K562 (cell line): Measurements from ENCODE around the gene COL24A1. TPM values are rescaled to one million over a fixed set of nuclear protein-coding genes. Genes with fewer than 3 reads are reported as not detected.
A peak's percentile ranks its signal among the peaks of the same experiment; 100 is the strongest.

Experiments
- ATAC-seq: fragments of 200-7000 bp; cut with Tn5 transposase; 3 replicates; pipeline ENCODE4 v1.9.1; 2020; ENCODE audit warnings: moderate library complexity
- BruUV-seq: library from RNA; stranded (reverse); fragments of 400-500 nt; replicated peaks from 2 replicates; lab custom pipeline; 2021; lab: Mats Ljungman, UMichigan
- CTCF ChIA-PET: fragments of 300-600 bp; formaldehyde crosslinking; extraction: SDS; loops from one replicate; lab custom pipeline; 2021; ENCODE audit warnings: low intra/inter-chr PET ratio; lab: Yijun Ruan, JAX
- POLR2A ChIA-PET: fragments of 300-600, 350-650 bp; sonication (Branson Sonifier 250); formaldehyde crosslinking; extraction: SDS; loops from one replicate; lab custom pipeline; 2021; ENCODE audit warnings: antibody characterized with exemption, inconsistent platforms; lab: Yijun Ruan, JAX
- DNase-seq, 4 experiments: peaks; one replicate each; pipeline versions ENCODE4 v3.0.0 to v3.0.0-alpha.2; 2011 to 2018; ENCODE audit warnings: low spot score in 3 of 4, mixed read lengths in 3 of 4; ENCODE audit errors: extremely low read depth in 1 of 4
- FAIRE-seq: peaks from 2 replicates; lab custom pipeline; 2011; peaks lifted over from hg19 to GRCh38; lab: Jason Lieb, UNC
- H2AFZ ChIP-seq: 2 replicates; pipeline ENCODE4 v1.6.0; 2011; ENCODE audit warnings: low read depth, low read length, control low read depth, inconsistent platforms
- H3K27ac ChIP-seq: fragments of 200-600 bp; 3 replicates; pipeline ENCODE4 v1.8.0; 2011; ENCODE audit warnings: low read depth, mild to moderate bottlenecking, control low read depth, inconsistent platforms, low read length, moderate library complexity, mixed read lengths; ENCODE audit errors: extremely low read depth
- H3K27me3 ChIP-seq, 2 experiments: fragments of 300-600 bp in 1 of 2; 2 replicates in 1 of 2; 3 replicates in 1 of 2; pipeline versions ENCODE4 v1.6.0 to v1.8.0; 2011; ENCODE audit warnings: inconsistent platforms in 2 of 2, low read length in 2 of 2, mild to moderate bottlenecking in 1 of 2, mixed read lengths in 1 of 2, moderate library complexity in 1 of 2; ENCODE audit not compliant: control insufficient read depth in 2 of 2, insufficient read depth in 2 of 2
- H3K36me3 ChIP-seq: fragments of 300-600 bp; 3 replicates; pipeline ENCODE4 v1.8.0; 2011; ENCODE audit warnings: mild to moderate bottlenecking, low read length, inconsistent platforms; ENCODE audit not compliant: control insufficient read depth, insufficient read depth
- H3K4me1 ChIP-seq, 2 experiments: fragments of 200-600 bp in 1 of 2; replicated peaks in 1 of 2; 2 replicates in 1 of 2; 3 replicates in 1 of 2; pipeline versions ENCODE4 v1.5.1 to v1.8.0; 2011; ENCODE audit warnings: inconsistent platforms in 2 of 2, low read length in 2 of 2, mild to moderate bottlenecking in 1 of 2, mixed read lengths in 1 of 2, moderate library complexity in 1 of 2; ENCODE audit not compliant: control insufficient read depth in 2 of 2, insufficient read depth in 2 of 2
- H3K4me2 ChIP-seq: 2 replicates; pipeline ENCODE4 v1.6.1; 2011; ENCODE audit warnings: low read length, control low read depth, inconsistent platforms, mixed read lengths; ENCODE audit not compliant: insufficient read depth
- H3K4me3 ChIP-seq: fragments of 200-600 bp; sonication (generic), shearing (Covaris generic); 2 replicates; pipeline ENCODE4 v1.5.1; 2016; ENCODE audit warnings: control low read depth, inconsistent platforms
- H3K79me2 ChIP-seq: fragments of 200-600 bp; 3 replicates; pipeline ENCODE4 v1.8.0; 2011; ENCODE audit warnings: low read length, inconsistent platforms; ENCODE audit not compliant: control insufficient read depth, insufficient read depth
- H3K9ac ChIP-seq, 2 experiments: 2 replicates each; pipeline versions ENCODE4 v1.6.0 to v1.6.1; 2011; ENCODE audit warnings: low read depth in 2 of 2, low read length in 2 of 2, control low read depth in 1 of 2, inconsistent platforms in 1 of 2, mild to moderate bottlenecking in 1 of 2, mixed read lengths in 1 of 2; ENCODE audit not compliant: insufficient read depth in 1 of 2
- H3K9me1 ChIP-seq: one replicate; pipeline ENCODE4 v1.6.0; 2011; ENCODE audit warnings: inconsistent platforms, mild to moderate bottlenecking, low read length, moderate library complexity; ENCODE audit not compliant: control insufficient read depth, insufficient read depth
- H3K9me3 ChIP-seq: replicated peaks from 2 replicates; pipeline ENCODE4 v1.5.1; 2011; ENCODE audit warnings: low read depth, low read length, inconsistent platforms; ENCODE audit not compliant: control insufficient read depth, insufficient read depth
- H4K20me1 ChIP-seq: replicated peaks from 2 replicates; pipeline ENCODE4 v1.6.1; 2011; ENCODE audit warnings: low read length, inconsistent platforms, mixed read lengths; ENCODE audit not compliant: control insufficient read depth, insufficient read depth
- ADNP ChIP-seq: fragments of 200-800 bp; sonication (Bioruptor generic); IDR thresholded peaks from 2 replicates; pipeline ENCODE4 v1.6.1; 2016; ENCODE audit warnings: missing genetic modification characterization, missing compliant biosample characterization
- BRD4 ChIP-seq: fragments of 200-600 bp; sonication (generic); IDR thresholded peaks from 2 replicates; pipeline ENCODE4 v1.6.1; 2017; ENCODE audit warnings: inconsistent platforms
- BRF1 ChIP-seq: IDR thresholded peaks from 3 replicates; pipeline ENCODE4 v1.6.1; 2011; ENCODE audit warnings: borderline replicate concordance, mild to moderate bottlenecking; ENCODE audit not compliant: insufficient read length; ENCODE audit errors: extremely low read depth
- E2F6 ChIP-seq, 2 experiments: IDR thresholded peaks; 2 replicates each; pipeline ENCODE4 v1.6.1; 2011; ENCODE audit warnings: borderline replicate concordance in 1 of 2, control low read depth in 1 of 2, low read depth in 1 of 2, low read length in 1 of 2, mild to moderate bottlenecking in 1 of 2, mixed read lengths in 1 of 2, moderate library complexity in 1 of 2; ENCODE audit not compliant: insufficient read depth in 1 of 2, insufficient read length in 1 of 2, poor library complexity in 1 of 2, severe bottlenecking in 1 of 2; ENCODE audit errors: extremely low read depth in 1 of 2
- HMBOX1 ChIP-seq: sonication (generic); IDR thresholded peaks from 2 replicates; pipeline ENCODE4 v1.6.1; 2016
- HNRNPUL1 ChIP-seq: fragments of 200-400 bp; formaldehyde crosslinking; IDR thresholded peaks from 2 replicates; pipeline ENCODE4 v1.6.1; 2017; ENCODE audit warnings: low read length
- KDM2B ChIP-seq: fragments of 250-450 bp; sonication (Bioruptor Pico); IDR thresholded peaks from 2 replicates; pipeline ENCODE4 v1.8.0; 2021; ENCODE audit warnings: mild to moderate bottlenecking, moderate library complexity
- MAFK ChIP-seq: IDR thresholded peaks from 2 replicates; pipeline ENCODE4 v1.6.1; 2011; ENCODE audit warnings: low read length, improper control_type of control experiment
- RNF219 ChIP-seq: fragments of 250-450 bp; sonication (Bioruptor Pico); IDR thresholded peaks from 2 replicates; pipeline ENCODE4 v1.5.0; 2022; ENCODE audit warnings: mild to moderate bottlenecking
- SIN3B ChIP-seq: fragments of 450-650 bp; IDR thresholded peaks from 2 replicates; pipeline ENCODE4 v1.6.1; 2017; ENCODE audit warnings: low read depth, mild to moderate bottlenecking, moderate library complexity
- TCF7 ChIP-seq: sonication (generic); IDR thresholded peaks from 2 replicates; pipeline ENCODE4 v1.6.1; 2016; ENCODE audit warnings: antibody characterized with exemption, borderline replicate concordance
- ZNF408 ChIP-seq: fragments of 250-450 bp; sonication (Bioruptor Pico); IDR thresholded peaks from 2 replicates; pipeline ENCODE4 v1.4.0; 2020; ENCODE audit warnings: low read depth, mild to moderate bottlenecking, moderate library complexity
- WGBS: fragments of 100-300 bp; shearing (Covaris generic); methylation state at CpG from one replicate; pipeline ENCODE4 v1.1.6; 2016; ENCODE audit warnings: low coverage, mixed read lengths; ENCODE audit not compliant: insufficient coverage; ENCODE audit errors: missing lambda C conversion rate; 5-methylcytosine and 5-hydroxymethylcytosine counted together
- in situ Hi-C: fragments of 300-500 bp; cut with MboI; formaldehyde crosslinking; loops from 4 replicates; pipeline ENCODE4 v1.15.0; 2018; ENCODE audit warnings: inconsistent platforms, mixed read lengths
- intact Hi-C: fragments of 100-400 bp; cut with micrococcal nuclease; formaldehyde crosslinking; loops from 2 replicates; pipeline ENCODE4 v1.14.2; 2022
- polyA plus RNA-seq, 8 experiments: library from polyadenylated mRNA; depleted of rRNA in 4 of 8; stranded (reverse) in 5 of 8; unstranded in 3 of 8; fragments of >200 nt; fragmentation: Nextera tagmentation in 2 of 8; fragmentation: Illumina TruSeq in 1 of 8; extraction: Ambion mirVana in 2 of 8; extraction: Trizol in 1 of 8; gene quantifications; 2 replicates each; pipeline versions ENCODE4 v1.2.1 to v1.2.3, GENCODE V29; 2011 to 2014; ENCODE audit warnings: inconsistent platforms in 1 of 8, missing spikeins in 1 of 8
- total RNA-seq, 7 experiments: library from RNA; depleted of rRNA in 6 of 7; stranded (reverse); fragments of >200 nt in 6 of 7; fragmentation: Illumina TruSeq in 2 of 7; extraction: Trizol in 2 of 7; gene quantifications; 2 replicates each; pipeline versions ENCODE4 v1.2.1 to v1.2.3, GENCODE V29; 2011 to 2021; ENCODE audit warnings: low replicate concordance in 1 of 7

The COL24A1 gene
- total and polyA plus RNA-seq, 9 of the 15 experiments (the other 6 are each of a cell fraction or from before 2014, with no cell fraction given), result 0.01 to 0.06 (median 0.03) TPM; not detected in 2

- TF ChIP-seq ADNP (tag) (no peak), BRF1 (no peak), MAFK (no peak), BRD4 (no peak), HNRNPUL1 (no peak), ZNF408 (no peak)
- TF ChIP-seq, all 486 proteins: peak for 0
Observed at GRCh38 chr1:86155807-86156565, 586 bp downstream of the COL24A1 start (continued).

- TF ChIP-seq TCF7 (no peak), HMBOX1 (no peak), KDM2B (CRISPR knock-in tag) (no peak), SIN3B (no peak), E2F6 (IDR thresholded peaks at IDR 0.05; ENCODE audit: borderline replicate concordance in 1 of 2, extremely low read depth in 1 of 2, insufficient read depth in 1 of 2, insufficient read length in 1 of 2, low read depth in 1 of 2, low read length in 1 of 2, poor library complexity in 1 of 2, severe bottlenecking in 1 of 2) (peak in 1 of 2 experiments; percentile 44), RNF219 (CRISPR knock-in tag) (no peak)
- ChIA-PET CTCF (no interaction called here), POLR2A (no interaction called here)
- no peak overlapping the region for H2AFZ ChIP-seq
- H3K36me3 ChIP-seq, result no peaks in the 10 kb centered on the region
- in situ Hi-C loops, result no loop called here
- H3K4me2 ChIP-seq, result no peak overlapping the region
- peak in 3 of 4 experiments; percentile 3 to 6 (median 3) for DNase-seq
- no peak overlapping the region for H3K9ac ChIP-seq
- no peaks in the 10 kb centered on the region for H3K9me1 ChIP-seq
- no peaks in the 10 kb centered on the region for H3K9me3 ChIP-seq
- no peak for FAIRE-seq
- no peaks in the 10 kb centered on the region for H4K20me1 ChIP-seq
- 9% methylated on average over 40 of the region's 43 CpGs for WGBS
- no peak for ATAC-seq
- intact Hi-C loops, result no loop called here
- no peaks in the 10 kb centered on the region for H3K79me2 ChIP-seq
- H3K4me1 ChIP-seq, result peaks cover 0 to 11% of the 10 kb centered on the region in 2 experiments; a peak in 2 of 5 replicates
- no TSS peak for BruUV-seq
- peaks cover 11 to 29% of the 10 kb centered on the region in 2 experiments; a peak in 3 of 5 replicates for H3K27me3 ChIP-seq
- no peak overlapping the region for H3K27ac ChIP-seq
- no peak overlapping the region for H3K4me3 ChIP-seq
Observed at GRCh38 chr1:86155051-86155806, 1.3 kb downstream of the COL24A1 start.
